H1 (cell line): Measurements from ENCODE around the gene TEX54. TPM values are rescaled to one million over a fixed set of nuclear protein-coding genes. Genes with fewer than 3 reads are reported as not detected.

Source experiments
- CHD1 ChIP-seq: IDR thresholded peaks from 2 replicates; pipeline ENCODE4 v1.6.1; 2012; ENCODE audit warnings: low read depth, low read length, improper control_type of control experiment
- EZH2 ChIP-seq: fragments of 200-600 bp; sonication (generic); IDR thresholded peaks from 2 replicates; pipeline ENCODE4 v1.7.1; 2012; ENCODE audit warnings: low read depth, mild to moderate bottlenecking, moderate library complexity, low read length, inconsistent platforms; ENCODE audit not compliant: severe bottlenecking
- MAFK ChIP-seq: IDR thresholded peaks from 2 replicates; pipeline ENCODE4 v1.6.1; 2012; ENCODE audit warnings: low read depth, mild to moderate bottlenecking, improper control_type of control experiment, low read length
- NANOG ChIP-seq: IDR thresholded peaks from 2 replicates; pipeline ENCODE4 v1.6.1; 2011; ENCODE audit warnings: low read length, low read depth, mild to moderate bottlenecking, inconsistent platforms; ENCODE audit not compliant: insufficient read depth, poor library complexity, severe bottlenecking
- SAP30 ChIP-seq: fragments of 300-600 bp; sonication (generic); IDR thresholded peaks from 2 replicates; pipeline ENCODE4 v1.7.1; 2012; ENCODE audit warnings: low read length, moderate library complexity, mild to moderate bottlenecking, inconsistent platforms; ENCODE audit not compliant: insufficient read depth, insufficient replicate concordance
- polyA plus RNA-seq, 7 experiments: library from polyadenylated mRNA; depleted of rRNA in 3 of 7; stranded (reverse) in 5 of 7; unstranded in 2 of 7; fragments of >200 nt in 5 of 7; fragments of 200-250 nt in 2 of 7; gene quantifications; 1 replicate in 5 of 7; 2 replicates in 1 of 7; 4 replicates in 1 of 7; pipeline versions ENCODE4 v1.2.1 to v1.2.3, GENCODE V29; 2011 to 2013; ENCODE audit warnings: missing spikeins in 2 of 7, mixed read lengths in 2 of 7
- total RNA-seq: library from RNA; stranded (reverse); fragmentation: NEBNext Ultra II Directional; extraction: Animal tissue kit (Norgen Biotek cat#: 25700); gene quantifications from 2 replicates; pipeline ENCODE4 v1.2.1, GENCODE V29; 2021
- TF ChIP-seq, protein P1 (sequence below): IDR thresholded peaks from 2 replicates; pipeline ENCODE4 v1.6.1; 2011; ENCODE audit warnings: low read length, improper control_type of control experiment
- TF ChIP-seq, protein P2 (sequence below), 3 experiments: IDR thresholded peaks; 1 replicate in 2 of 3; 2 replicates in 1 of 3; pipeline versions ENCODE4 v1.5.1 to v1.6.1; 2011; ENCODE audit warnings: low read length in 3 of 3, mild to moderate bottlenecking in 3 of 3, inconsistent platforms in 2 of 3, low read depth in 1 of 3, moderate library complexity in 1 of 3; ENCODE audit not compliant: insufficient read depth in 1 of 3; ENCODE audit errors: control extremely low read depth in 1 of 3

The TEX54 gene
- total and polyA plus RNA-seq, 2 of the 8 experiments (the other 6 are each of a cell fraction or from before 2014, with no cell fraction given) = 1.2 TPM; not detected in 1

DNA sequence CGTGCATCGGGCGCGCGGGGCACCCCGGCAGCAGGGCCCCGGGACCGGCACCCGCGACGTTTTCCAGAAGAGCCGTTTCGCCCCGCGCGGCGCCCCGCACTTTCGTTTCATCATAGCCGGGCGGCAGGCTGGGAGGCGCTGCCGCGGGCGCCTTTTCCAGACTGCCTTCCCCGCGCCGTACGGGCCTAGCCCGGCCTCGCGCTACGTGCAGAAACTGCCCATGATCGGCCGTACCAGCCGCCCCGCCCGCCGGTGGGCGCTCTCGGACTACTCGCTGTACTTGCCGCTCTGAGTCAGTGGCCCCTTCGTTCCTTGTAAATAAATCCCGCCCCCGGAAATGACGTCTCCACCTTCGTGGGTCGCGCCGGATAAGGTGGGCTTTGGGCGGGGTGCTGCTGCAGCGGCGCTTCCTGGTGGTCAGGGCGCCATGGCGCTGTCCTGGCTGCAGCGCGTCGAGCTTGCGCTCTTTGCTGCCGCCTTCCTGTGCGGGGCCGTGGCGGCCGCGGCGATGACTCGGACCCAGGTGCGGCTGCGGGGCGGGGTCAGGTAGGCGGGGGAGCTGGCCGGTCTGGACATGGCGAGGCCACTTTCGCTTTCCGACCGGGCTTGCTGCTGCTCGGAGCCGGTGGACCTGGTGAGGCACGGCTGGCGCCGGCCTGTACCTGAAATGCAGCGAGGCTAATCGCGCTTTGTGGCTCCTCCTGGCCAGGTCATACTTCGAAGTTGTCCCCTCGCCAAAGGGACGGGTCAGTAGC is 45.5 kb downstream of the TEX54 start, which contains the start of gene TMEM179B (continued):
- TF ChIP-seq, protein P1, sequence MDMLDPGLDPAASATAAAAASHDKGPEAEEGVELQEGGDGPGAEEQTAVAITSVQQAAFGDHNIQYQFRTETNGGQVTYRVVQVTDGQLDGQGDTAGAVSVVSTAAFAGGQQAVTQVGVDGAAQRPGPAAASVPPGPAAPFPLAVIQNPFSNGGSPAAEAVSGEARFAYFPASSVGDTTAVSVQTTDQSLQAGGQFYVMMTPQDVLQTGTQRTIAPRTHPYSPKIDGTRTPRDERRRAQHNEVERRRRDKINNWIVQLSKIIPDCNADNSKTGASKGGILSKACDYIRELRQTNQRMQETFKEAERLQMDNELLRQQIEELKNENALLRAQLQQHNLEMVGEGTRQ = no peak; the same call in 1 of the 2 replicates
- TF ChIP-seq CHD1 = no peak
- TF ChIP-seq SAP30 = no peak
- TF ChIP-seq EZH2 = no peak
- TF ChIP-seq NANOG = no peak
- TF ChIP-seq MAFK = no peak
- TF ChIP-seq, protein P2, sequence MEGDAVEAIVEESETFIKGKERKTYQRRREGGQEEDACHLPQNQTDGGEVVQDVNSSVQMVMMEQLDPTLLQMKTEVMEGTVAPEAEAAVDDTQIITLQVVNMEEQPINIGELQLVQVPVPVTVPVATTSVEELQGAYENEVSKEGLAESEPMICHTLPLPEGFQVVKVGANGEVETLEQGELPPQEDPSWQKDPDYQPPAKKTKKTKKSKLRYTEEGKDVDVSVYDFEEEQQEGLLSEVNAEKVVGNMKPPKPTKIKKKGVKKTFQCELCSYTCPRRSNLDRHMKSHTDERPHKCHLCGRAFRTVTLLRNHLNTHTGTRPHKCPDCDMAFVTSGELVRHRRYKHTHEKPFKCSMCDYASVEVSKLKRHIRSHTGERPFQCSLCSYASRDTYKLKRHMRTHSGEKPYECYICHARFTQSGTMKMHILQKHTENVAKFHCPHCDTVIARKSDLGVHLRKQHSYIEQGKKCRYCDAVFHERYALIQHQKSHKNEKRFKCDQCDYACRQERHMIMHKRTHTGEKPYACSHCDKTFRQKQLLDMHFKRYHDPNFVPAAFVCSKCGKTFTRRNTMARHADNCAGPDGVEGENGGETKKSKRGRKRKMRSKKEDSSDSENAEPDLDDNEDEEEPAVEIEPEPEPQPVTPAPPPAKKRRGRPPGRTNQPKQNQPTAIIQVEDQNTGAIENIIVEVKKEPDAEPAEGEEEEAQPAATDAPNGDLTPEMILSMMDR (IDR thresholded peaks at IDR 0.05; ENCODE audit: control extremely low read depth in 1 of 3, insufficient read depth in 1 of 3, low read depth in 1 of 3, low read length in 3 of 3) = peak; percentile 49 to 67 (median 64)
